GM19328 (cell line): ENCODE results near the gene USP54.

ENCODE experiments used
- ATAC-seq: cut with Tn5 transposase; IDR thresholded peaks from one replicate; pipeline ENCODE4 v1.9.1; 2021; ENCODE audit warnings: mild to moderate bottlenecking, moderate library complexity; ENCODE audit not compliant: unreplicated experiment

USP54 gene

DNA sequence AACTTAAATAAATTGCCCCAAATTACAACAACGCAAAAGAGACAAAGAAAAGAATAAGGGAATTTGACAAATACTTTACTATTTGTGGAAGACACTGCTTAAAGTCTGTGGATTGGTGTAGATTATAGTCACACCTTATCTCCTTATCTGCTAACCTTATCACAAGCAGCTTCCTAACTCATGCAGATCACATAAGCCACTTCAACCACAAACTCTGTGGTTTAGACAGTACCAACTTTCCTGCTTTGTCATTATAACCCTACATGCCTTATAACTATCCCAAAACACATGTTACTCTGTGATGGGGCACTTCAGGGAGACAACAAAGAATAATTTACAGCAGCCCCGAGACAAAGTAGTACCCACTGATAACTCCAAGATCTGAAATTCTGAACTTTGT is 53.9 kb downstream of the USP54 start:
- ATAC-seq: no peak

DNA sequence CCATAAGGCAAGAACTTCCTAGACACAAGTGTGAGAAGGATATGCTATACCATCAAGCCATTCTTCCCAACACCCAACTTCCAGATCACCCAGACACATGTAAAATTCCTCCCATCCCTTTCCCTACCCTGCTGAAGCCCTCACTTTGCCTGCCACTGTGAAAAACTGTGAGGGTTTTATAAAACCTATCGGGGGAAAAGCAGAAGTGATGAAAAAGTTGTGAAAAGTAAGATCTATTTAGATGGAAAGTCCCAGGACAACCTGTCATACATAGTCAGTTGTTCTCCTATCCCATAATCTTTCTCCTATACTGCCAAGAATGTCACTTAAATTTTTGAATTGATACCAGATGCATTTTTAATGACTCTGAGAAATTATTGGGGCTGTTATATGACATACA is 56.3 kb downstream of the USP54 start:
- ATAC-seq: no peak

DNA sequence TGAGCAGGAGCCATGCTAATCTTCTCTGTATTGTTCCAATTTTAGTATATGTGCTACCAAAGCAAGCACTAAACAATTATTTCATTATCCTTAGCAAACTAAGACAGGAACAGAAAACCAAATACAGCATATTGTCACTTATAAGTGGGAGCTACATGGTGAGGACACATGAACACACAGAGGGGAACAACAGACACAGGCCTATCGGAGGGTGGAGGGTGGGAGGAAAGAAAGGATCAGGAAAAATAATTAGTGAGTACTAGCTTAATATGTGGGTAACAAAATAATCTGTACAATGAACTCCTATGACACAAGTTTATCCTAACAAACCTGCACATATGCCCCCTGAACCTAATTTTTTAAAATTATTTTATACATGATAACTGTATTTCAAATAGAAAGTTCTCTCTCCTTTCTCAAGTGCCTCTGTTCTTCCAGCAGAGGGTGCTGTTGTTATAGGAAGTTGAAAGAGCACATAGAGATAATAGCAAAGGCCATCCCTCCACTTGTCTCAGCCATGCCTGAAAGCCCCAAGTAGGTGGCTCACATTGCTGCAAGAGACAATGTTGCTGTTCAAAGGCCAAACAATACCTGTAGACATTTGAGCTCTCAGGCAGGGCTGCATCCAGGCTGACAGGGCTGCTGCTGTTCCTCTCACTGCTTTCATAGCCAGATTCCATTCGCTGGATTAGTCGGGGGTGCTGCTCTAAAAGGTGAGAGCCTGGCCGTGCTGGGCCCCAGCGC is 61.9 kb downstream of the USP54 start:
- ATAC-seq: no peak

DNA sequence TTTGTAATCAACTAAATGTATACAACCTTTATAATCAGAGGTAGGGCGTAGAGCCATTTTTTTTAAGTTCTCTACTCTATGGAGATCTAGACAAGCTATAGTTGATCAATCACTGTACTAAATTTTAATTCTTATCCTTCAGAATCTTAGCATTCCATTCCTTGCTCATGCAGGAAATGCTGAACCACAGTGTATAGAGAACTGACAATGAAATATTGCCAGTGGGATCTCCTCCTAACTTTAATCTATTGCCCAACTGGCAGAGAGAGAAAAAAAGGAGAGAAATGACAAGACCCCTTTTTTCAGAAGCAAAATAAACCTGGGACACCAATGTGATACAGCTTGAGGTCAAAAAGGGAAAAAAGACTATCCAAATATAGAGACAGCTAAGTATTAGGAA is 68.9 kb downstream of the USP54 start:
- ATAC-seq: no peak

DNA sequence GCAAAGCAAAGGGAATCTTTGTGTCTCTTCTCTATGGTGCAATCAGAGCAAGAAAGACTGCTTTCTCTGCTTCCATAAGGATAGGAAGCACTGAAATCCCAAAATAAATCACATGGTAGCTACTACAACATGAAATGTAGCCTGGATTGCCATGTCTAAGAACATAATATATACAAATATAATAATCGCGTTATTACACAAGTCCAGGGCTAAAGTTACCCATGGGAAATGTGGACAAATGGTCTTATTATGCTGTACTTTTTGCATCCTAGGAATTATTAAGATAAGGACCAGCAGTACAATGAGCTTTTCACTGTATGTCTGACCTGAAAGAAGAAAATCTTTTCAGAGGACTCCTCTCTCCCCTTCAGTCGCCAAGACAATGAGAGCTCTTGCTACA is 71.8 kb downstream of the USP54 start:
- ATAC-seq: no peak

DNA sequence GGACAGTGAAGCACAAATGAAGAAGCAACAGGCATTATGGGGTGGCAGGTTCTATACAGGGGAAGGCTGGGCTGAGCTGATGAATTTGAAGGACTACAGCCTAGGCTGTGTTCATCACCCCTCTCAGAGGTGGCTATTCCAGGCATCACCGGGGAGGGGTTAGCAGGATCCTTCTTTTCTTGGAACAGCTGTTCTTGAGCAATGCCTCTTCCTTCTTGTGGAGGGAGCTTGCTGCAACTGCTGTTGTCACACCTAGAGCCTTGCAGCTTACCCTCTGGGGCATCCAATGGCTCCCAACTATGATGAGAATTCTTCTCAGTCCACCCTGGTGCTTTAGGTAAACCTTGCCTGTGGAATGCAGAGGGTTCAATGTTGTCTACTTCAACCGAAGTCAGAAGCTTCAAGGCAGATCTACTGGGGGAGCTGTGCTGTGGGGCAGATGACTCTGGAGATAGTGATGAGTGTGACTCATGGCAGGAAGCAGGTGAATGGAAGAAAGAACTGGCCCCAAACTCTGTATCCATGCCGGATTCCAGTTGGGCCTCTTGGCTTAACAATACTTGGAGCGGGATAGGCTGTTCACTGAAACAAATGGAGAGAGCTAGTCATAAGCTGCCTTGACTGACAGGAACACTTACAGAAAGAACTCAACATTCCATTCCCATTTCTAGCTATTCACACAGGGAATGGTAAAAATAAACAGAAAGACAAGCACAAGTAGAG is 73.8 kb downstream of the USP54 start:
- no peak for ATAC-seq

DNA sequence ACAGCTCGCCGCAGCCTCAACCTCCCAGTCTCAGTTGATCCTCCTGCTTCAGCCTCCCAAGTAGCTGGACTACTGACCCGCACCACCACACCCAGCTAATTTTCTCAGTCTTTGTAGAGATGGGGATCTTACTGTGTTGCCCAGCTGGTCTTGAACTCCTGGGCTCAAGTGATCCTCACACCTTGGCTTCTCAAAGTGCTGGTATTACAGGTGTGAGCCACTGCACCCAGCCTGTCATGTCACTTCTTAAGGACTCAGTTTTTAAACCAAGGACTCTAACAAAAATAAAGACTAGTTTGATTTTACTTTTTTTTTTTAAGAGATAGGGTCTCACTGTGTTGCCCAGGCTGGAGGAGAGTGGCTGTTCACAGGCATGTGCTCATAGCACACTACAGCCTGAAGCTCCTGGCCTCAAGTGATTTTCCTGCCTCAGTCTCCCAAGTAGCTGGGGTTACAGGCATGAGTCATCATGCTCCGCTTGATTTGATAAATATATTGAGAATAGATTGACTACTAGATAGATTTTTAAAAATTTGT is 78.9 kb downstream of the USP54 start:
- ATAC-seq: no peak

DNA sequence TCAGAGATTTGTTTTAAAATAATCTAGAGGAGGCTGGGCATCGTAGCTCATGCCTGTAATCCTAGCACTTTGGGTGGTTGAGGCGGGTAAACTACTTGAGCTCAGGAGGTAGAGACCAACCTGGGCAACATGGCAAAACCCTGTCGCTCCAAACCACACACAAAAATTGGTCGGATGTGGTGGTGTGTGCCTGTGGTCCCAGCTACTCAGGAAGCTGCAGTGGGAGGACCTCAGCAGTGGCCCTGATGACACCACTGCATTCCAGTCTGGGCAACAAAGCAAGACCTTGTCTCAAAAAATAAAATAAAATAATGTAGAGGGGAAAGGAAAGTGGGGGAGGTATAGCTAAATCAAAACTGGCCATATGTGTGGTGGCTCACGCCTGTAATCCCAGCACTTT is 81.4 kb downstream of the USP54 start:
- no peak for ATAC-seq

DNA sequence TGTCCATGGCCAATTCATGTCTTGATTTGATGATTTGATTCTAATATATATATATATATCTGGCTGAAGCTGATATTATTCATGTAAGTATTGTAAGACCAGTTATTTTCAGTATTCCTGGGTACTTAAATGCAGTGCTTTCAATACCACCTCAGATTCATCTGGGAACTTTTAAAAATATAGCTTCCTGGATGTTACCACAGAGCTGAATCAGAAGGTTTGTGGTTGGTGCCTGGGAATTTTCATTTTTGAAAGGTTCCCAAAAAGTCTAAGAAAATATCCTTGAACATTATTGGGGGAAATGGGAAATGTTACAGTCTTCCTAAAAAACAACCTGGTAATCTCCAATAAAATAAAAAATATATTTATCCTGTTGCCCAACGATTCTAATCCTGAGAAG is 84.7 kb downstream of the USP54 start:
- ATAC-seq: no peak

DNA sequence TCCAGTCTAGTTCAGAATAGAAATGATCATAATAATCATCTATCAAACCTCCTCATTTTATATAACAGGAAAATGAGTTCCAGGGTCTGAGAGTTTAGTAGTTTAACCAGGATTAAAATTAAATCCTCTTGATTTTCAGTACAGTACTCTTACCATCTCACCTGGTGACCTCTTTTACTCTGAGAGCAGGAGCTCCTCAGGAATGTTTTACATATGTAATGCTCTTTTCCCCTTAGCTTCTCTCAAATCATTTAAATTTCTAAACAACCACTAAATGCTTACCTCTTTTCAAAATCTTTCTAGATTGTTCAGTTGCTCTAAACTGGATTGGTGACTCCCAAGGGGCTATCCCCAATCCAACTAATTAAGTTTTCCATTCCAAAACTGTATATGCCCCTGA is 85.1 kb downstream of the USP54 start:
- no peak for ATAC-seq

DNA sequence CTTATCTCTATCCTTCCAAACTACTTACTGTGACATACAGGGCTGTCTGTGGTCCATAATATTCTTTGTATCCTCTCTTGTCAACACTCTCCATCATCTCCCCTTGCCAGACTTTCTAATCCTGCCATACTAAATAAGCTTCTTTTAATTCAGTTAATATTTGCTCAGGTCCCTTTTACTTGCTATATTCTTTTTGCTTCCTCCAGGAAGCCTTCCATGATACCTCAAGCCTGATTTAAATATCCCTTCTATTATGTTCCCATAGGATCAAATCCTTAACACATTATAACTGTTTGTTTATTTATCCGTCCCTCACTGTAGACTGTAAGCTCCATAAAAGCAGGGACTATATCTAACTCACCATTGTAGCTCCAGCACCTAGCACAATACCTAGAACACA is 88.1 kb downstream of the USP54 start:
- no peak for ATAC-seq

DNA sequence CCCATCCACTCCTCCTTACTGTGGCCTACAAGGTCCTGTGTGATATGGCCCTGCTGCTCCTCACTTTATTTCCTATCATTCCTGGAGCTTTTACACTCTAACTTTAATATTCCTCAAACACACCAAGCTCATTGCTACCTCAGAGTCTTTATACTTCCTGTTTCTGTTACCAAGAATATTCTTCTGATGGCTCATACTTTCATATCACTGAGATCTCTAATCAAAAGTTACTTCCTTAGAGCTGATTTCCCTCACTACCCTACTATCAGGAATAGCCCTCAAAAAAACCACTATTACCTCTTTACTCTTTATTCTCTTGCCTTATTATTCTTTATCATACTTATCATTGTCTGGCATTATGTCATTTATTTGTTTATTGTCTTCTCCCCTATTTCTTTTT is 89.5 kb downstream of the USP54 start:
- no peak for ATAC-seq

DNA sequence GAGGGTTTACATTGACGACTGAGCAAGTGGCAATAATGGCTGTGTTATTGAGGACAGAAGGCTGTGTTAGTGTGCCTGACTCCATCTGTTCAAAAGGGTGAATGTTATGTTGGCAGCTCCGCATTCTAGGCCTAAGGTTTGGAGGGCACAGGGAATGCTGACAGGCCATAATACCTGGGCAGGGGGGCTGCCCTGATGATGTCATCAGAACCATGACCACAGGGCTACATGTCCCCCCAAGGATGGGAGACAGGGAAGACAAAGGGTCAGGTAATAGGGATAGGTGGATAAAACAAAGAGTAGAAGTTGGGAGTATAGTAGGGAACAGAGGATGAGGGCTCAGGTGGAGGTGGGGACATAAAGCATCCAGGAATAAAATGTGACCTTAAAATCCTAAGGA is 93.5 kb downstream of the USP54 start:
- ATAC-seq: no peak

DNA sequence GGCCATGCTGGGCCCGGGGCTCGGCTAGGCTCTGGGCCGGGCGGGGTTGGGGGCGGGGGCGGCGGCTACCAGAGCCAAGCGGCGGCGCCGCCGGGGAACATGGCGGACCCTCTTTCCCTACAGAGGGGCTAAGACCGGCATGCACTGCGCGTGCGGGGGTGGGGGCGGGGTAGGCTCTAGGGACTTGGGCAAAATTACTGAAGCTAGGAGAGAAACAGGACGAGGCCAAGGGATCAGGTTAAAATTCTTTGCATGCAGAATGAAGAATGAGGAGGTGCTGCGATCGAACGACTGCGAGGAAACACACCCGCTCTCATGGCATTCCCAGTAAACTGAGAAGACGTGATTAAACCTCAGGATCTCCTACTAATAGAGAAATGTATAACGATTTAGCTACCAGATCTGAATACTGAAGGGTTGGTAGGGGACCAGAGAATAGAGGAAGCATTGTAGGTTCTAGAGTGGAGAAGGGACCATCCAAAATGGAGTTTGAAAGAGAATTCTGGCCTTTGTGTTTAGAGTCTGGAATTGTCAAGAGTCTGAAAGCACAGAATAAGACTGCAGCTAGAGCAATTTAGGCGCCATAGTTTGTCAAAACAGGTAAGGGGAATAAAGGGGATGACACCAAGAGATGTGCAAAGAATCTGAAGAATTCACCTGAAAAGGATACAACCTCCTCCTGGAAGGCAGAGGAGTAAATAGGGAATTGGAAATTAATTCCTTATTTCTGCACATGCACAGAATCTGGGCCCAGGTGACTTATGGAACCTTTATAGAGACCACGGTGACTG is 95.1 kb downstream of the USP54 start, which contains the start of gene PPP3CB:
TSS of gene PPP3CB (minus strand) at position 141 of the 791 bp plus-strand sequence. CDS start at position 6, 135 bp downstream.
- ATAC-seq: peak; percentile 60

DNA sequence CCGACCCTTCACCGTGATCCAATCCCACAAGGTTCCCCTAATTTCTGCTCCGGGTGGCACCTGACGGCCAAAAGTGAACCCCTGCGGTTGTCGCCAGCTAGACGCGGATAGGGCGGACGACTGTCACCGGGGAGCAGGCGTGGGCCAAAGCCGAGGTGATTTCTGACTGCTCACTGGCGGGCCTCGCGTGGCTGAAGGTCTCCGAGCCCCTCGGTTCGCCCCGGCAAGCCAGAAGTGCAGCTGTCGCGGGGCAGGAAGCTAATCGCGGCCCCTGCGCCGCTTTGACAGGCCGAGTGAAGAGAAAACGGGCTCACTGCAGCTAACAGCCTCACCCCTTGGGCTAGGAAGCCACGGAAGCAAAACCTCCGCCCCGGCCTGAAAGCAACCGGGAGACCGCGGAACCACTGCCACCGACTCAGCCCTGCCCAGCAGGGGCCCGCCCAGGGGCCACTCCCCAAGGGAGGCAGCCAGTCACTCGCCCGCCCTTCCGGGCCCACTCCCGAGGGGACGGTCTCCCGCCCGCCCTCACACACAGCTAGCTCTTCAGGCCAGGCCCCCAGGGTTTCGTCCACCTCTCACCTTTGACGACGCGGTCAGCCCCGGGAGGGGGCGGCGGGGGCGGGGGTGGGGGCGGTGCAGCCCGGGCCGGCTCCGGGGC is 95.8 kb downstream of the USP54 start:
- ATAC-seq: peak; percentile 90

DNA sequence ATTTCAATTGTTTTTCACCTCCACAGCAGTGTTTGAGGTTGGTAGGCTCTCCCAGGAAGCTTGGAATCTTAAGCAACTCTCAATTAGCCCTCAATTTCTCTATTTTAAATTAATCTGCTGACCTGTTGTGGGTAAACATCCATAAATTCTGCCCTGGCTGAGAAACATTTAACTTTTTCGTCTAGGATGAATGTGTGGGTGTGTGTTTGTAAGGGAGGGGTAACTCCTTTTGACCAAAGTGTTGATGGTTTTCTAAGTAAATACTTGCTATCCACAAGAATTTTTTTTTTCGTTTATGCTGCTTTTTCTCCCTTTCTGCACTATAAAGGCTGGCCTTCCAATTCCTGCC is 96.3 kb downstream of the USP54 start:
- no peak for ATAC-seq

DNA sequence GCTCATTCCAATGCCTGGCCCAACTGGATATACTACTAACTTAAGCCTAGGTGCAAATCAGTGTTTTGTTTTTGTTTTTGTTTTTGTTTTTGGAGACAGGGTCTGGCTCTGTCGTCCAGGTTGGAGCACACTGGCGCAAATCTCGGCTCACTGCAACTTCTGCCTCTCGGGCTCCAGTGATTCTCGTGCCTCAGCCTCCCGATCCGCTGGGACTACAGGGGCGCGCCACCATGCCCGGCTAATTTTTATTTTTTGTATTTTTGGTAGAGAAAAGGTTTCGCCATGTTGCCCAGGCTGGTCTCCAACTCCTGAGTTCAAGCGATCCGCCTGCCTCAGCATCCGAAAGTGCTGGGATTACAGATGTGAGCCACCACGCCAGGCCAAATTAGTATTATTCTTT is 96.9 kb downstream of the USP54 start:
- ATAC-seq: no peak

DNA sequence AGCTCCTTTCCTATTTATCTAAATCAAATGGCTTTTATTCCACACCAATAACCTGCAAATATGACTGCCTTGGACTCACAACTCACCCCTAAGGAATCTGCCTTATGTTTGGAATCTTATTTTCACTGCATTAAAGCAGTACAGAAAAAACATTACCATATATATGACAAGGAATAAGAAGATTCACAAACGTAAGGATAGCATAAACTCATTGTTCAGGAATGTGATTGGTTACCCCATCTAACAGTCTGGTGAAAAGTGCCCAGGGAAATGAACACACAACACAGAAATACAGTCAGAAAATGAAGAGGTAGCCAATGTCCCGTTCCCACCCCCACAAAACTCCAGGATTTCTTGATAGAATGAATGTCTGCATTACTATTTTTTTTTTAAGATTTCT is 97.4 kb downstream of the USP54 start:
- ATAC-seq: no peak

DNA sequence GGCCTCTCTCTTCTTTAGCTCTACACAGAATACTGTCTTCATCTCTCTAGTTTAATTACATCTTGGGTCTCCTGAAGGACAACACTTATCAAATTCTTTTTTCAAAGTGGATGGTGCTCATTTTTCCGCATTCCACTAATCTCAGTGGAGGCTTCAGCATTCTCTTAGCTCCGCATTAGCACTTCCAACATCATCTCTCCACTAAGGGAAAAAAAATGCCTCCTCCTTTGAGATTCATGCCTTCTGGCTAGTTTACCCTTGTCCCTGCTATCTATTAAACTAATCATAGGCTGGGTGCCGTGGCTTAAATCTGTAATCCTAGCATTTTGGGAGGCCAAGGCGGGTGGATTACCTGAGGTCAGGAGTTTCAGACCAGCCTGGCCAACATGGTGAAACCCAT is 104.5 kb downstream of the USP54 start:
- no peak for ATAC-seq

DNA sequence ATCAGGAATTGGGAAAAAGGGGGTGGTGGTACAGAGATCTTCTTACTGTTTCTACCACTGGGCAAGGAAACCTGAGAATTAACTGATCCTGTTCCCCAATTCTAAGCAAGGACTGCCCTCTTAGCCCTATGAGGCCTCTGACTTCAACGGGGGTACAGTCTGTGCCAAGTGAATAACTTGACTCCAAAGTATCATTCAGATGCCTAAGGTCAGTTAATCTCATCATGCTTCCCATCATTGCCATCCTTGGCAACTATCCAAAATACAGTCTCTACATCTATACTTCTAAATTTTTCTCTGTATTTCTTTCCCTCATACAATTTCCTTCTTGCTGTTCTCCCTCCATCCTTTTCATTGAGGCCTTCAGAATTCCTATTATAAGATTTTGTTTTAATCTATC is 105.8 kb downstream of the USP54 start:
- ATAC-seq: no peak

DNA sequence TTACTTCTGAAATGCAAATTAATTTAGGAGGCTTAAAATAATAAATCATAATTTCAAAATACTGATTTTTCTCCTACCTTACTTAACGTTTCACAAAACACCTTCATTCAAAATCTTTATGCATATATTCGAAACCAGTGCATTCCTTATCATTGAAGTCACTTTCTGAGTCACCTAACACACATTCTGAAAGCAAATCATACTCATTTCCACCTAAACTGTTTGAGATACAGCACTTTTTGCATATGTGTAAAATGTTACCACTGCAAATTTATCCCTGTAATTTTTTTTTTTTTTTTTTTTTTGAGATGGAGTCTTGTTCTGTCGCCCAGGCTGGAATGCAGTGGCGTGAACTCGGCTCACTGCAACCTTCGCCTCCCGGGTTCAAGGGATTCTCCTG is 111.0 kb downstream of the USP54 start:
- ATAC-seq: no peak
